H1 (cell line): ENCODE data around the gene CACNB4. TPM values are rescaled to one million over a fixed set of nuclear protein-coding genes. Genes with fewer than 3 reads are reported as not detected.

Experiments
- CTCF ChIA-PET: fragments of 300-600 bp; sonication (Branson Sonifier 250); formaldehyde crosslinking; loops from one replicate; lab custom pipeline; 2021; ENCODE audit not compliant: partially characterized antibody; lab: Charles Lee
- POLR2A ChIA-PET: fragments of 300-600 bp; sonication (Branson Sonifier 250); formaldehyde crosslinking; loops from one replicate; lab custom pipeline; 2021; ENCODE audit warnings: inconsistent platforms; ENCODE audit not compliant: partially characterized antibody; lab: Charles Lee
- DNase-seq, 2 experiments: peaks; one replicate each; pipeline versions ENCODE4 v3.0.0 to v3.0.0-alpha.2; 2010 to 2022; ENCODE audit warnings: low spot score in 2 of 2, low read depth in 1 of 2, mixed read lengths in 1 of 2
- FAIRE-seq: peaks from 2 replicates; lab custom pipeline; 2011; peaks lifted over from hg19 to GRCh38; lab: Jason Lieb, UNC
- H2AFZ ChIP-seq: 2 replicates; pipeline ENCODE4 v1.8.1; 2012; ENCODE audit warnings: low read length, inconsistent platforms
- H2AK5ac ChIP-seq: 2 replicates; pipeline ENCODE4 v1.6.1; 2013; ENCODE audit warnings: low read depth, low read length
- H2BK120ac ChIP-seq: replicated peaks from 2 replicates; pipeline ENCODE3; 2013; ENCODE audit warnings: low read depth, low read length, inconsistent platforms
- H2BK12ac ChIP-seq: 2 replicates; pipeline ENCODE4 v1.6.1; 2013; ENCODE audit warnings: low read depth, low read length
- H2BK15ac ChIP-seq: 2 replicates; pipeline ENCODE4 v1.6.1; 2013; ENCODE audit warnings: low read length
- H2BK20ac ChIP-seq: 2 replicates; pipeline ENCODE4 v1.6.1; 2013; ENCODE audit warnings: low read length
- H2BK5ac ChIP-seq: 2 replicates; pipeline ENCODE4 v1.6.1; 2013; ENCODE audit warnings: low read depth, low read length
- H3K14ac ChIP-seq: 2 replicates; pipeline ENCODE4 v1.6.1; 2013; ENCODE audit warnings: inconsistent platforms; ENCODE audit not compliant: insufficient read length
- H3K18ac ChIP-seq: 2 replicates; pipeline ENCODE4 v1.6.1; 2013; ENCODE audit warnings: low read length; ENCODE audit errors: extremely low read depth
- H3K23ac ChIP-seq: 2 replicates; pipeline ENCODE4 v1.6.1; 2013; ENCODE audit warnings: inconsistent platforms; ENCODE audit not compliant: insufficient read length
- H3K23me2 ChIP-seq: 2 replicates; pipeline ENCODE4 v1.6.1; 2013; ENCODE audit warnings: low read depth, low read length
- H3K27ac ChIP-seq: 2 replicates; pipeline ENCODE4 v1.6.1; 2011; ENCODE audit warnings: low read depth, low read length, inconsistent platforms
- H3K27me3 ChIP-seq, 4 experiments: replicated peaks in 1 of 4; 1 replicate in 1 of 4; 2 replicates in 3 of 4; pipeline versions ENCODE4 v1.6.1 to v1.8.1; 2011 to 2013; ENCODE audit warnings: low read length in 3 of 4, mild to moderate bottlenecking in 3 of 4, inconsistent platforms in 2 of 4, mixed read lengths in 2 of 4, moderate library complexity in 1 of 4; ENCODE audit not compliant: control insufficient read depth in 3 of 4, insufficient read depth in 3 of 4; ENCODE audit errors: extremely low read depth in 1 of 4
- H3K36me3 ChIP-seq, 4 experiments: 2 replicates each; pipeline versions ENCODE4 v1.6.1 to v1.8.1; 2011 to 2013; ENCODE audit warnings: mild to moderate bottlenecking in 4 of 4, low read length in 3 of 4, moderate library complexity in 2 of 4, control low read depth in 1 of 4, inconsistent platforms in 1 of 4; ENCODE audit not compliant: insufficient read depth in 4 of 4, control insufficient read depth in 2 of 4
- H3K4ac ChIP-seq: replicated peaks from 2 replicates; pipeline ENCODE3; 2013; ENCODE audit warnings: low read length, low read depth, mixed read lengths, inconsistent platforms; ENCODE audit not compliant: insufficient read length
- H3K4me1 ChIP-seq, 4 experiments: replicated peaks in 1 of 4; 1 replicate in 1 of 4; 2 replicates in 3 of 4; pipeline versions ENCODE4 v1.6.1 to v1.8.1; 2011 to 2013; ENCODE audit warnings: low read length in 3 of 4, inconsistent platforms in 2 of 4, mixed read lengths in 1 of 4; ENCODE audit not compliant: insufficient read depth in 4 of 4, control insufficient read depth in 3 of 4
- H3K4me2 ChIP-seq, 2 experiments: 2 replicates each; pipeline versions ENCODE4 v1.6.1 to v1.8.1; 2011 to 2013; ENCODE audit warnings: low read depth in 2 of 2, low read length in 2 of 2, control low read depth in 1 of 2, inconsistent platforms in 1 of 2, mild to moderate bottlenecking in 1 of 2; ENCODE audit not compliant: insufficient read depth in 1 of 2
- H3K4me3 ChIP-seq, 4 experiments: fragments of 200-600, 300-600 bp in 1 of 4; sonication (generic), shearing (Covaris generic), sonication (Bioruptor Twin) in 1 of 4; 2 replicates each; pipeline versions ENCODE4 v1.5.1 to v1.8.1; 2011 to 2016; ENCODE audit warnings: low read length in 4 of 4, low read depth in 3 of 4, control low read depth in 2 of 4, inconsistent platforms in 2 of 4, mild to moderate bottlenecking in 2 of 4, mixed read lengths in 1 of 4, moderate library complexity in 1 of 4; ENCODE audit not compliant: insufficient read depth in 2 of 4; ENCODE audit errors: extremely low read depth in 1 of 4
- H3K56ac ChIP-seq: replicated peaks from 2 replicates; pipeline ENCODE3; 2013; ENCODE audit warnings: low read depth, mild to moderate bottlenecking, mixed read lengths, low read length, inconsistent platforms; ENCODE audit not compliant: insufficient read length
- H3K79me1 ChIP-seq: 2 replicates; pipeline ENCODE4 v1.6.1; 2013; ENCODE audit warnings: low read depth, low read length, control low read depth
- H3K79me2 ChIP-seq, 2 experiments: 2 replicates each; pipeline versions ENCODE4 v1.6.1 to v1.8.1; 2012 to 2013; ENCODE audit warnings: low read length in 2 of 2, mild to moderate bottlenecking in 2 of 2, inconsistent platforms in 1 of 2; ENCODE audit not compliant: insufficient read depth in 2 of 2, control insufficient read depth in 1 of 2
- H3K9ac ChIP-seq, 4 experiments: replicated peaks in 1 of 4; 1 replicate in 1 of 4; 2 replicates in 3 of 4; pipeline versions ENCODE4 v1.6.1 to v1.8.1; 2011 to 2013; ENCODE audit warnings: low read depth in 3 of 4, low read length in 3 of 4, control low read depth in 2 of 4, mild to moderate bottlenecking in 2 of 4, moderate library complexity in 2 of 4, inconsistent platforms in 1 of 4; ENCODE audit errors: extremely low read depth in 1 of 4
- H3K9me3 ChIP-seq, 2 experiments: 2 replicates each; pipeline versions ENCODE4 v1.6.1 to v1.8.1; 2012 to 2013; ENCODE audit warnings: mild to moderate bottlenecking in 2 of 2, moderate library complexity in 2 of 2, control low read depth in 1 of 2, inconsistent platforms in 1 of 2, low read depth in 1 of 2, low read length in 1 of 2, mixed read lengths in 1 of 2; ENCODE audit not compliant: insufficient read depth in 2 of 2
- H4K20me1 ChIP-seq, 2 experiments: replicated peaks in 1 of 2; 2 replicates each; pipeline versions ENCODE3 to v1.8.1; 2011 to 2013; ENCODE audit warnings: inconsistent platforms in 2 of 2, low read length in 2 of 2, mild to moderate bottlenecking in 1 of 2; ENCODE audit not compliant: insufficient read depth in 2 of 2, control insufficient read depth in 1 of 2
- H4K5ac ChIP-seq: 2 replicates; pipeline ENCODE4 v1.6.1; 2013; ENCODE audit warnings: low read length, low read depth, mixed read lengths, inconsistent platforms; ENCODE audit not compliant: insufficient read length
- H4K8ac ChIP-seq: 2 replicates; pipeline ENCODE4 v1.8.0; 2013; ENCODE audit warnings: mild to moderate bottlenecking, moderate library complexity, low read length, inconsistent platforms; ENCODE audit not compliant: insufficient read depth; ENCODE audit errors: extremely low read depth
- H4K91ac ChIP-seq: replicated peaks from 2 replicates; pipeline ENCODE3; 2013; ENCODE audit warnings: low read length, mixed read lengths, inconsistent platforms; ENCODE audit not compliant: insufficient read length
- WGBS, 2 experiments: shearing (Covaris generic) in 1 of 2; methylation state at CpG; one replicate each; pipeline versions ENCODE4 v1.1.6 to v1.1.7; 2013 to 2015; ENCODE audit warnings: low lambda C conversion rate in 2 of 2, mixed read lengths in 2 of 2, inconsistent platforms in 1 of 2, low coverage in 1 of 2, missing lambda C conversion rate in 1 of 2; ENCODE audit not compliant: insufficient replicate concordance in 2 of 2, insufficient coverage in 1 of 2, insufficient read length in 1 of 2; ENCODE audit errors: extremely low coverage in 1 of 2, missing lambda C conversion rate in 1 of 2; 5-methylcytosine and 5-hydroxymethylcytosine counted together
- polyA plus RNA-seq, 7 experiments: library from polyadenylated mRNA; depleted of rRNA in 3 of 7; stranded (reverse) in 5 of 7; unstranded in 2 of 7; fragments of >200 nt in 5 of 7; fragments of 200-250 nt in 2 of 7; gene quantifications; 1 replicate in 5 of 7; 2 replicates in 1 of 7; 4 replicates in 1 of 7; pipeline versions ENCODE4 v1.2.1 to v1.2.3, GENCODE V29; 2011 to 2013; ENCODE audit warnings: missing spikeins in 2 of 7, mixed read lengths in 2 of 7
- total RNA-seq: library from RNA; stranded (reverse); fragmentation: NEBNext Ultra II Directional; extraction: Animal tissue kit (Norgen Biotek cat#: 25700); gene quantifications from 2 replicates; pipeline ENCODE4 v1.2.1, GENCODE V29; 2021

Gene CACNB4
- total and polyA plus RNA-seq, 2 of the 8 experiments (the other 6 are each of a cell fraction or from before 2014, with no cell fraction given): 2.0 to 4.0 TPM

- no peak for DNase-seq
- POLR2A ChIA-PET: interaction anchor here (0.6 to 1.3 kb wide), 2 partner anchors 16 to 206 kb away, joined by 3 read pairs; no protein-coding TSS in a partner anchor
Observed at GRCh38 chr2:151790689-151791088, 308.2 kb downstream of the CACNB4 start.

More at GRCh38 chr2:151790689-151791088, 308.2 kb downstream of the CACNB4 start:
- Histone ChIP-seq H3K23me2 (no peaks in the 10 kb centered on the region), H3K9ac (no peak overlapping the region), H2AK5ac (no peak overlapping the region), H3K23ac (no peak overlapping the region), H2AFZ (no peak overlapping the region), H2BK20ac (no peak overlapping the region), H3K4me2 (no peak overlapping the region), H3K56ac (no peak overlapping the region), H3K14ac (no peak overlapping the region), H4K20me1 (no peaks in the 10 kb centered on the region), H3K27ac (no peak overlapping the region), H3K79me1 (no peaks in the 10 kb centered on the region; the same call in 1 of the 2 replicates), H3K79me2 (no peaks in the 10 kb centered on the region), H3K27me3 (no peaks in the 10 kb centered on the region), H4K5ac (no peak overlapping the region), H4K8ac (no peak overlapping the region), H2BK15ac (no peak overlapping the region), H2BK5ac (no peak overlapping the region), H3K36me3 (peaks cover 0 to 5% (median 0%) of the 10 kb centered on the region in 4 experiments; a peak in 1 of 8 replicates), H4K91ac (no peak overlapping the region), H3K4ac (no peak overlapping the region), H3K4me3 (no peak overlapping the region), H3K9me3 (0 out of 4 replicates have a peak, but pooled peaks cover 0 to 2% of the 10 kb centered on the region in 2 experiments), H3K18ac (no peak overlapping the region), H2BK120ac (no peak overlapping the region), H3K4me1 (no peaks in the 10 kb centered on the region), H2BK12ac (no peak overlapping the region)
- WGBS, 2 experiments: 100% methylated on average over 1 of the region's 1 CpG; no CpG with 5 or more reads in 1 of the 2 experiments
- CTCF ChIA-PET: interaction anchor here (0.6 to 1.4 kb wide), 4 partner anchors 9 to 1767 kb away, joined by 3 to 5 read pairs (median 4); no protein-coding TSS in a partner anchor
- FAIRE-seq: no peak
